K562 treated with DMSO at 1 percent for 12 hours (cell line): ENCODE results near the gene TMEM135. TPM values are rescaled to one million over a fixed set of nuclear protein-coding genes. Genes with fewer than 3 reads are reported as not detected.

Source experiments
- total RNA-seq: library from RNA; unstranded; fragments of 300-600 nt; gene quantifications from 2 replicates; pipeline ENCODE4 v1.2.3, GENCODE V29; 2022; ENCODE audit not compliant: insufficient read depth

TMEM135 gene
- total RNA-seq: 8.7 and 30.8 TPM in 2 replicates

DNA sequence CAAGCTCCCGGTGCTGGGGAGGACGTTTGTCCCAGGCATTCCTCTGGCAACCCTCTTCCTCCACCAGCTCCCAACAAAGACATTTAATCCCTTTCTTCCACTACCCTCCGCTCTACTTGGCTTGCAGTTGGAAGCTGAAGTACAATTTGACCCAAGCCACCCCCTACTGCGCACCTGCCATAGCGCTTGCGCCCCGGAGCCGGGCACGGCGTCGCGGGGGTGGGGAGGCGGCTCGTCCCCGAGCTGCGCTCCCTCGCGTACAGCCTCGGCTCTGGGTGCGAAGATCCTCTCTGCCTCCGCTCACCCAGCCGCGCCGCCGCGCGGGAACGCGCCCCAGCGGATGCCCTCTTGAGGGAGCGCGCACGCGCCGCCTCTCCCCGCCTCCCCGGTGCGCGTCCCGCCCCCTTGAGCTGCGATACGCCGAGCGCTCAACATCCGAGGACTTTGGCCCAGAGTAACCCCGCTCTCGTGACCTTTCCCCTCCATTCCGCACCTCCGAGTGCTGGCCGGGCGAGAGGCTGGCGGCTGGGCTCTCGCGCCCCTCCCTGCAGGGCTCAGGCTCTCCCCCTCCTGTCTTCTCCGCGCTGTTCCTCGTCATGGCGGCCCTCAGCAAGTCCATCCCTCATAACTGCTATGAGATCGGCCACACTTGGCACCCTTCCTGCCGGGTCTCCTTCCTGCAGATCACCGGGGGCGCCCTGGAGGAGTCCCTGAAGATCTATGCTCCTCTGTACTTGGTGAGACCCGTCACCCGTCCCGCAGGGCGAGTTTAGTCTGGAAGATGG, at the start of gene TMEM135:
TMEM135 (plus strand) TSS at position 485 of the 785 bp plus-strand sequence; CDS start at position 597, 112 bp downstream.

Other genes with a start within 250 kb of the TMEM135 start
- gene PRSS23, start 237.4 kb upstream of the TMEM135 start, total RNA-seq: 0.58 TPM in 1 of 2 replicates, not detected in the other
- gene FZD4, start 82.5 kb upstream of the TMEM135 start, total RNA-seq: 2.5 and 9.3 TPM in 2 replicates